Ecto neural progenitor cell (in vitro differentiated cells): ENCODE results near the gene HRH2.
A peak's percentile ranks its signal among the peaks of the same experiment; 100 is the strongest.
"Not testable (repeated sequence)": the region's sequence is repeated elsewhere in the genome, so short reads cannot be mapped to it uniquely, and the experiment has no call there.

Experiments used
- DNase-seq: peaks from one replicate; pipeline ENCODE4 v3.0.0-alpha.2; 2018; ENCODE audit warnings: low spot score

HRH2 gene

DNA sequence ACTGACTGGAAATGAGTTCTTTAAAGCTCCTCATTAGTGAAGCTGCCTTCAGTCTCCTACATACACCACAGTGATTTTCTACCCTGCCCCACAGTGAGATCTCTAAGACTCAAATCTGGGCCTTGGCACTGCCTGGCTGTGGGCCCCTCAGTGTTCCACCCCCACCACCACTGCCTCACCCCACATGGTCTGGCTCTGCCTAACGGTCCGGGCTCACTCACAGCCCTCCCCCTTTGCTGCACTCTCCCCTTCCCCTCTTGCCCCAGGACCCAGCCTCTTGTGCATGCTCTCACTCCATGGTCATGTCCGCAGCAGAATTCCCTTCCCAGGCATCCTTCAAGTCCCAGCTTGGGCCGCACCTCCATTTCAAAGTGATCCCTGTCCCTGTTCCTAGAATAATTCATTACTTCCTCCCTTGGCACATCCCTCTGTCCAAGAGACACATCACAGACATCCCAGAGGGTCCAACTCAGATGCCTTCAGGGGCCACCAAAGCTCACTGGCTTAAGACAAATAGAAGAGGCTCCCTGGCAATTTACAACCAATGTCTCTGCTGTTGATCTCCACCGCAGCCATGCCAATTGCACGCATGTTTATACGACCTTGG, 56.7 kb downstream of the HRH2 start:
- DNase-seq: no peak

GRCh38 chr5:175715627-175716522, 58.0 kb downstream of the HRH2 start:
- DNase-seq: no peak

- no peak for DNase-seq
These were observed 60.0 kb downstream of the HRH2 start for GRCh38 chr5:175717837-175718236.

DNA sequence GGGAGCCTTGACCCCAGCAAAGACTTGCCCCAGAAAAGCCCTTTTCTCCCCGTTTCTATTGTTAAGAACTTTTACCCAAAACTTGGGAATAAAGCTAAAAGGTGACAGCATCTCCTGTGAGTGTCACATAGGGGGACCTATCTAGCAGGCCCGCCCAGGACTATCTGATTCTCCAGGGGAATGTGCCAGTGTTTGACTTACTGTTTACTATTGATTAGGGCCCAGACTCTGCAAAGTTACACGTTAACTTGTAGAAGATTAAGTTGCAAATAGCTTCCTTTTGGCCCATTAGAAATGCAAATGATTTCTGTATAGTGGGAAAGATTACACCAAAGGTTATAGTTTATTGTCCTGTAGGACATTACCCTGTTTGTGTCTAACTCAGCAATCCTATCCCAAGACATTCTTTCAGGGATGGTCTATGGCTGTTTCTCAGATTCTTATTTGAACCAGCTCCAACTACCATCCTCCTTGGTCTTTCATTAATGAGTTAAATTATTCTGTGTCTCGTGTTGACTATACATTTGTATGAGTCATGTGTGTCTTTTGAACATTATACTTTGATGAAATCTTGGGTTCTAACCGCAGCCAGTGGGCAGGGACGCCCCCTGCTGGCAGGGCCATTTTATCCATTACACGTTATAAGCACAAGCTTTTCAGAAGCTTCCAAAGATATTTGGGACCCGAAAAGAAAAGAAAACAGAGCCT, 60.7 kb downstream of the HRH2 start:
- DNase-seq: no peak

- not testable (repeated sequence) for DNase-seq
These were observed 61.2 kb downstream of the HRH2 start for GRCh38 chr5:175719109-175719432.

GRCh38 chr5:175724314-175725275, 66.7 kb downstream of the HRH2 start:
- no peak for DNase-seq

DNA sequence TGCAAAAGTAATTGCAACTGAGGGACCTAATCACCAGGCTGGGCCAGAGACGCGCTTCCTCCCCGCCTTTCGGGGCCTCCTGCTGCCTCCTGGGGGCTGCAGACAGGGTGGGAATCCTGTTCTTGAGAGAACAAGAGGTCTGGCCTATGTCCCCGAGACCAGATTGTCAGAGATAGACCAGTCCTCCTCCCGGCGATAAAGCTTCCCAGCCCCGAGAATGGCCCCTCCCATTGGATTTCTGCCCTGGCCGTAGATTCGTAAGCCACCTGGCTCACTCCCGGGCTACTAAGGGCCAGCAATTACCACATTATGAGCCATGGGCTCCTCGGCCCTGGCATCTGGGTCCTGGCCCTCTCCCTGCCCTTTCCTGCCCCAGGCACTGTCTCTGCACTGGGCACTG, 70.4 kb downstream of the HRH2 start:
- DNase-seq: no peak

DNA sequence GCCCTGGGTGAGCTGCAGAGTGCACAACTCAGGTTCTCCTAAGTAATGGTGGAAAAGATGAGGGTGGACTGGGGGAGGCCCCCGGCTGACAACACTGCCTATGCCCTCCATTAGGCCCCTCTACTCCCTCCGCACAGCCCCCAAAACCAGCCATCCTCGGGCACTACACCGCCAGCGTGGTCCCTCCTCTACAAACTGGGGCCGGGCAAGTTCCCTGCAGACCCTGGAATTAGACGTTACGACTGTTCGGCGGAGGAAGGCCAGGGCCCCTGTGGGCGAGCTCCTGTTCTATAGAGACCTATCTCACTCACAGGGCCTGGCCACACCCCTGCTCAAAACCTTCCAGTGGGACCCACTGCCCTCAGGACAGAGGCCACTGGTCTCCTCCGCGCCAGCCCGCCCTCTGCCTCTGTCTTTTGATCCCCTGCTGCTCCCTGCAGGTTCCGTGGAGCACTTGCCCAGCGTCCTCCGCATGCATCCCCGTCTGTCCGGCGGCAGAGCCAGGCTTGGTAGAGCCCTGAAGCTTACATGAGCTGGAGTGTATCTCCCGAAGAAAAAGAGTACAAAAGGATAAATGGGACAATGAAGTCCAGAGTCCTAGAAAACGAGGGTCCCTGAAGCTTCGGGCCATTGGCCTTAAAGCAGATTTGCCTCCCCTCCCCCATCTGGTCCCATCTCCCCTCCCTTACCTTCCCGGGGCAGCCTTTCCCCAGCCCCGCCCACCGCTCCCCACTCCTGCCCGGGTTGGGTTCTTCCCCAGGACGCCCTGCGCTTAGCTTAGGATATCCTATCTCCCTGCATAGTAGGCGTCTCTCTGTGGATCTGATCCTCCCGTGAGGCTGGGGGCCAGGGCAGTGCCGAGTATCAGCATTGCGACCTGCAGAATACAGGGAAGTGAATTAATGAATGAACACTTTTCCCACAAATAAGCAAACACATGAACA, 71.3 kb downstream of the HRH2 start:
- peak; percentile 75 for DNase-seq

DNA sequence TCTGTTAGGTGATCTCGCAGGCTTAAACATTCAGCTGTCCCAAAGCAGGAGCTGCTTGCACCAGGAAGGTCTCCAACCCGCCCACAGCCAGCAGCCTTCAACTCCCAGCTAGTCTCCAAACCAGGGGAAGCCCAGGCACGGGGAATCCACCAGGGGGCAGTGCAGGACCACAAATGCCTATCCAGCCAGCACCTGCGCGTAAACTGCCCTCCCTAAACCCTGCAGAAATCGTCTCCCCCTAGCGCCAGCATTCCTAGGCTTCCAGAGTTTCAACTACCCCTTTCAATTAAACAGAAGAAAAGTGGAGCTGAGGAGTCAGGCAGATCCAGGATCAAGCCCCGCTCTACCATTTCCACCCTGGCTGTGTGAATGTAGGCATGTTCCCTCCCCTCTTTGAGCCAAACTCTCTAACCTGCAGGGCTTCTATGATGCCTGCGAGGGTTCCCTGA, 72.0 kb downstream of the HRH2 start:
- DNase-seq: peak; percentile 99

DNA sequence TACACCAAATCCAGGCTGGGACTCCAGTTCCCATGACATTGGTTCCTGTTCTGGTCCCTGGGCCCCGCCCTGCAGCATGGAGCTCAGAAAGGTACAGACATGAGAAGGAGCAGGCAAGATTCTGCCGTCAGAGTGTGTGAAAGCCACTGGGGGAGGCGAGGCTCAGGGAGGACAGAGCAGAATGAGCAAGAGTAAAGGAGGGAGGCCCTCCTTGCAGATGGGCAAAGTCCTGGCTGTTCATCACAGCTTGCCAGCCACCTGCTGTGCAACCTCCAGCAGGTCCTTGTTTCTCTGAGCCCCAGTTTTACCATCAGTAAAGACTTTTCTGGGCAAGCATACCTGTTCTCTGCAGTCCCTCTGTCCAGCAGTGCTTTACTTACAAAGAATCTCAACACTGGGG, 73.3 kb downstream of the HRH2 start:
- no peak for DNase-seq

GRCh38 chr5:175731756-175732465, 74.0 kb downstream of the HRH2 start:
- DNase-seq: no peak

DNA sequence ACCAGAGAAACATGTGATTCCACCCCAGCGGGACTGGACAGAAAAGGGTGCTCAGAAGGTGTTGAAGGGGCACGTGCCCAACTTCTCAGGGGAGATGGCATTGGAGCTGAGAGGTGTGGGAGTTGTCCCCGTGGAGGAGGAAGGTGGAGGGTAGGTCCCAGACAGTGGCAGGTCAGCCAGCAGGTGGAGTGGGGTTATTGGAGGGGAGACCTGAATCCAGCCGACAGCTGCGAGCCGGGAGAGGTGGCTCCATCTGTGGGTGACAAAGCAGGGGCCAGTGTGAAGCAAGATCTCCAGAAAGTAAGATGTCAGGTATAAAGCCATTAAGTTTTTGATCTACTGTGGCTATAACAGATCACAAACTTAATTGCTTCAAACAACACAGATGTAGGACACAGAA, 75.1 kb downstream of the HRH2 start:
- DNase-seq: no peak

GRCh38 chr5:175734016-175734415, 76.1 kb downstream of the HRH2 start:
- DNase-seq: no peak

GRCh38 chr5:175734501-175734900, 76.6 kb downstream of the HRH2 start:
- no peak for DNase-seq

DNA sequence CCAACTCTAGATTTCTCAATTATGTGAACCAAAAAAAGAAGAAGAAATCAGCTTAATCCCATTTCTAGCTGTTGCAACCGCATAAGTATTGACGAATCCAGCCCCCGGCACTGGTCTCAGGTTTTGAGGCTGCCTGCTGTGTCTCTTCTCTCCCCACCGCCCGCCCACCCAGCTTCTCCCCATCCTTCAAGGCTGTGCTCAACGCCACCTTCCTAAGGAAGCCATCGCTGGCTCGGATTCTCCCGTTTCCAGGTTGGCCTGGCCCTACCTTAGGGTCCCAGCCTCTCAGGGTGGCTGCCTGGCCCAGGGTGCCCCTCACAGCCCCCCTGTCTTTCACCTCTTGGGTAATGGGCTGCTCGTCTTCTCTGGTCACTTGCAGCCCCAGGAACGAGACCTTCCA, 77.8 kb downstream of the HRH2 start:
- DNase-seq: no peak

DNA sequence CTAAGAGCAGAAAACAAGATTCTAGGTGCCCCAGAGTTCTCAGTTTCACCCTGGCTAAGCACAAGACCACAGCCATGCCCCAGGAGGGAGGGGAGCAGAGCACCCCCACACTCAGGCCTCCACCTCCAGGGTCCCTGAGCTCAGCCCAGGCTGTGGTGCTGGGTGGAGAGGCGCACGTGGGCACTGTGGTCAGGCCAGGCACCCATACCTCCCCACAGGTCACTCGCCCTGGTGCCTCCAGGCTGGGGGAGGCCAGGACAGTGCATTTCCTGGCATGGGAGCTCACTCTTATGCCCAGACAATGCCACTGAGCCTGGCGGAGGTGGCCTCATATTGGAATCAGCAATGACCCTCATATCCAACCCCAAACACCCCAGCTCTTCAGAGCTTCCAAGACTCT, 78.8 kb downstream of the HRH2 start:
- DNase-seq: no peak

- DNase-seq: no peak
These were observed 79.6 kb downstream of the HRH2 start for GRCh38 chr5:175737481-175737880.

- no peak for DNase-seq
These were observed 80.3 kb downstream of the HRH2 start for GRCh38 chr5:175738126-175738525.

DNA sequence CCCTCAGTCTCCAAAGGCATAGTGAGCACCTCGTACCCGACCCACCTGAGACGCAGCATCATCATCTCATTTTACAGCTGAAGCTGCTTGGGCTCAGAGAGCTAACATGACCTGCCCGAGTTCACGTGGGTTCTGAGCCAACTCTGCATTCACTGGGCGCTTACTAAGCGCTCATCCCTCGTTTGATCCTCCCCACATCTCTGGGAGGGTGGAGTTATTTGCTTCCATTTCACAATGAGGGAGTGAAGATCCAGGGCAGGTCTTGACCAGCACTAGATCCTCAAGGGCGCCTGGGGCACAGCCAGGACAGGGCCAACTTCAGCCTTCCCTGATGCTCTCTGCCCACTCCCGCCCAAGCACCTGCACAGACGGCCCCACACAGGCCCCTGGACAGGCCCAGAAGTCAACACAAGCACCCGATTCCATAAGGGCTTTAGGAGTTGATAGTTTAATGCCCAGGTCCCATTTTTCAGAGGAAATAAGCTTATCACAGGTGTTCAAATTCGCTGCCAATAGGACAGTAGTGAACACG, 80.8 kb downstream of the HRH2 start:
- DNase-seq: peak; percentile 26

DNA sequence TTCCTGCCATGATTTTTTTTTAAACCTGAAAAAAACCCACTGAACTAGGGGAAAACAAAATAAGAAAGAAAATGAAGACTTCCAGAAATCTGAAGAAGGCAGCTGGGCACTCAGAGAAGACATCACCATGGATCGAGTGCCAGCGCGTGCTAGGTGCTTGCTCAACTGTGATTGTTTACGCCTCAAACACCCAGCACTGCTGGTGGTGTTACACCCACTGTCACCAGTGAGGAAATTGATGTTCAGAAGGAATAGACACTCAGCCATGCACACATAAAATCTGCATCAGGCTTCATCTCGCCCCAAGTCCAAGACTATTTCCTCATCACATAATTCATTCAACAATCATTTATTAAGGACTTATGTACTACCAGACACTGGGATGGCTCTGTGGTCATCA, 82.1 kb downstream of the HRH2 start:
- DNase-seq: no peak
